ENCODE results near the gene RELA. TPM values are rescaled to one million over a fixed set of nuclear protein-coding genes. Genes with fewer than 3 reads are reported as not detected.

Gene RELA
- total and polyA plus RNA-seq, 10 of the 15 experiments (the other 5 are each of a cell fraction or from before 2014, with no cell fraction given) = 5.1 to 56.4 (median 34.2) TPM

- TF ChIP-seq CTCF (IDR thresholded peaks at IDR 0.05 in 2 of 3, conservative IDR thresholded peaks at IDR 0.05 in 1 of 3; ENCODE audit: control insufficient read depth in 2 of 3, extremely low read depth in 1 of 3, insufficient read depth in 1 of 3, low read depth in 3 of 3, low read length in 3 of 3) (peak; percentile 16 to 51 (median 49)), EED (IDR thresholded peaks at IDR 0.05; ENCODE audit: low read depth) (0 out of 2 replicates have a peak, but pooled peaks have one; percentile 16), BHLHE40 (IDR thresholded peaks at IDR 0.05; ENCODE audit: borderline replicate concordance in 1 of 2, low read depth in 2 of 2, low read length in 1 of 2) (peak in 1 of 2 experiments; percentile 39; a peak in 1 of 4 replicates), NBN (IDR thresholded peaks at IDR 0.05) (peak; percentile 55; the same call in 1 of the 2 replicates), NR2F1 (conservative IDR thresholded peaks at IDR 0.05) (peak; percentile 23; the same call in 1 of the 2 replicates), CREM (IDR thresholded peaks at IDR 0.05; ENCODE audit: low read depth) (peak; percentile 73), DPF2 (IDR thresholded peaks at IDR 0.05) (peak; percentile 56; the same call in 1 of the 2 replicates), TCF12 (IDR thresholded peaks at IDR 0.05; ENCODE audit: low read depth, low read length) (0 out of 2 replicates have a peak, but pooled peaks have one; percentile 35), RELB (IDR thresholded peaks at IDR 0.05; ENCODE audit: low read depth) (peak; percentile 61), IKZF2 (IDR thresholded peaks at IDR 0.05) (peak; percentile 62 to 64)
Observed at GRCh38 chr11:65706303-65706763, 43.6 kb upstream of the RELA start (continued).
